ENCODE results near the gene MISP.

- no peak for TF ChIP-seq NR3C1 (CRISPR knock-in tag; conservative IDR thresholded peaks at IDR 0.05; ENCODE audit: low read depth)
- TF ChIP-seq CTCF (IDR thresholded peaks at IDR 0.05): no peak
- TF ChIP-seq, protein P1, sequence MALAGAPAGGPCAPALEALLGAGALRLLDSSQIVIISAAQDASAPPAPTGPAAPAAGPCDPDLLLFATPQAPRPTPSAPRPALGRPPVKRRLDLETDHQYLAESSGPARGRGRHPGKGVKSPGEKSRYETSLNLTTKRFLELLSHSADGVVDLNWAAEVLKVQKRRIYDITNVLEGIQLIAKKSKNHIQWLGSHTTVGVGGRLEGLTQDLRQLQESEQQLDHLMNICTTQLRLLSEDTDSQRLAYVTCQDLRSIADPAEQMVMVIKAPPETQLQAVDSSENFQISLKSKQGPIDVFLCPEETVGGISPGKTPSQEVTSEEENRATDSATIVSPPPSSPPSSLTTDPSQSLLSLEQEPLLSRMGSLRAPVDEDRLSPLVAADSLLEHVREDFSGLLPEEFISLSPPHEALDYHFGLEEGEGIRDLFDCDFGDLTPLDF (CRISPR knock-in tag; IDR thresholded peaks at IDR 0.05): no peak
- TF ChIP-seq ATF3 (CRISPR knock-in tag; conservative IDR thresholded peaks at IDR 0.05): no peak
- TF ChIP-seq ZNF671 (CRISPR knock-in tag; IDR thresholded peaks at IDR 0.05): no peak
- TF ChIP-seq IRF2 (CRISPR knock-in tag; IDR thresholded peaks at IDR 0.05; ENCODE audit: borderline replicate concordance, low read depth): no peak
- no peak for TF ChIP-seq PREB (CRISPR knock-in tag; IDR thresholded peaks at IDR 0.05; ENCODE audit: borderline replicate concordance)
These were observed at the start of gene MISP for GRCh38 chr19:750640-751423.
